HCT116 (cell line): Measurements from ENCODE around the gene GMPPA.

ENCODE experiments used
- CTCF ChIP-seq, 3 experiments: fragments of 200-600 bp in 1 of 3; sonication (generic) in 1 of 3; IDR thresholded peaks in 2 of 3; conservative IDR thresholded peaks in 1 of 3; 2 replicates each; pipeline ENCODE4 v1.5.1; 2012 to 2017; ENCODE audit warnings: low read depth in 2 of 3, low read length in 2 of 3, antibody characterized with exemption in 1 of 3, borderline replicate concordance in 1 of 3, control low read depth in 1 of 3, mild to moderate bottlenecking in 1 of 3, mixed read lengths in 1 of 3, mixed run types in 1 of 3, moderate library complexity in 1 of 3; ENCODE audit not compliant: insufficient read depth in 1 of 3
- EGR1 ChIP-seq: IDR thresholded peaks from 2 replicates; pipeline ENCODE4 v1.6.1; 2012; ENCODE audit warnings: low read depth
- EZH2 ChIP-seq: fragments of 200-600 bp; sonication (generic); IDR thresholded peaks from 2 replicates; pipeline ENCODE4 v1.6.1; 2017; ENCODE audit warnings: antibody characterized with exemption, mixed run types
- EZH2phosphoT487 ChIP-seq: fragments of 200-600 bp; IDR thresholded peaks from 2 replicates; pipeline ENCODE4 v1.6.1; 2018; ENCODE audit warnings: antibody characterized with exemption, borderline replicate concordance
- MAX ChIP-seq: IDR thresholded peaks from 2 replicates; pipeline ENCODE4 v1.6.1; 2012
- POLR2A ChIP-seq: IDR thresholded peaks from 2 replicates; pipeline ENCODE4 v1.7.0; 2011; ENCODE audit warnings: borderline replicate concordance; ENCODE audit not compliant: insufficient read depth, insufficient read length; ENCODE audit errors: extremely low read depth
- SP1 ChIP-seq: IDR thresholded peaks from 2 replicates; pipeline ENCODE4 v1.6.1; 2012; ENCODE audit warnings: low read depth
- YY1 ChIP-seq: IDR thresholded peaks from 2 replicates; pipeline ENCODE4 v1.6.1; 2011; ENCODE audit warnings: low read length, low read depth, moderate library complexity, mild to moderate bottlenecking; ENCODE audit not compliant: insufficient replicate concordance; ENCODE audit errors: extremely low read depth
- ZFX ChIP-seq: fragments of 450-650 bp; IDR thresholded peaks from 2 replicates; pipeline ENCODE4 v1.6.1; 2017

GRCh38 chr2:219531639-219532377 lies 33.1 kb downstream of the GMPPA start:
- no peak for TF ChIP-seq YY1
- no peak for TF ChIP-seq EZH2phosphoT487
- no peak for TF ChIP-seq CTCF (IDR thresholded peaks at IDR 0.05 in 2 of 3, conservative IDR thresholded peaks at IDR 0.05 in 1 of 3; ENCODE audit: borderline replicate concordance in 1 of 3, insufficient read depth in 1 of 3, low read depth in 2 of 3, low read length in 2 of 3)
- no peak for TF ChIP-seq EZH2
- TF ChIP-seq SP1, result no peak
- no peak for TF ChIP-seq ZFX
- TF ChIP-seq EGR1, result no peak
- TF ChIP-seq MAX, result no peak
- TF ChIP-seq POLR2A, result no peak
